GM18951 (cell line): ENCODE measurements around the gene GABRG3.

Experiments
- POLR2A ChIP-seq: IDR thresholded peaks from 4 replicates; pipeline ENCODE4 v1.6.1; 2011; ENCODE audit warnings: mild to moderate bottlenecking; ENCODE audit not compliant: insufficient read length, insufficient read depth; ENCODE audit errors: extremely low read depth
- in situ Hi-C: fragments of 300-500 bp; cut with MboI; formaldehyde crosslinking; loops from one replicate; pipeline ENCODE4 v1.12.0; 2022; ENCODE audit warnings: low sequenced_read_pairs, mixed read lengths, inconsistent platforms; ENCODE audit not compliant: unreplicated experiment

The GABRG3 gene

GRCh38 chr15:27448986-27449385, 478.0 kb downstream of the GABRG3 start:
- in situ Hi-C loops = no loop called here
- no peak for TF ChIP-seq POLR2A

- no peak for TF ChIP-seq POLR2A
- in situ Hi-C loops = no loop called here
These were observed 479.0 kb downstream of the GABRG3 start for GRCh38 chr15:27449941-27450340.

- in situ Hi-C loops = no loop called here
- no peak for TF ChIP-seq POLR2A
These were observed 483.5 kb downstream of the GABRG3 start for GRCh38 chr15:27454281-27455075.

- in situ Hi-C loops = no loop called here
- TF ChIP-seq POLR2A = no peak
These were observed 485.8 kb downstream of the GABRG3 start for GRCh38 chr15:27456807-27457206.

GRCh38 chr15:27457766-27458165, 486.8 kb downstream of the GABRG3 start:
- no peak for TF ChIP-seq POLR2A
- in situ Hi-C loops = no loop called here

GRCh38 chr15:27458345-27459084, 487.5 kb downstream of the GABRG3 start:
- in situ Hi-C loops = no loop called here
- no peak for TF ChIP-seq POLR2A

- TF ChIP-seq POLR2A = no peak
- in situ Hi-C loops = no loop called here
These were observed 488.9 kb downstream of the GABRG3 start for GRCh38 chr15:27459836-27460235.

GRCh38 chr15:27461181-27461580, 490.2 kb downstream of the GABRG3 start:
- no peak for TF ChIP-seq POLR2A
- in situ Hi-C loops = no loop called here

- in situ Hi-C loops = no loop called here
- no peak for TF ChIP-seq POLR2A
These were observed 492.6 kb downstream of the GABRG3 start for GRCh38 chr15:27463525-27464088.

- TF ChIP-seq POLR2A = no peak
- in situ Hi-C loops = no loop called here
These were observed 494.1 kb downstream of the GABRG3 start for GRCh38 chr15:27464941-27465612.

- no peak for TF ChIP-seq POLR2A
- in situ Hi-C loops = no loop called here
These were observed 495.8 kb downstream of the GABRG3 start for GRCh38 chr15:27466758-27467157.

- in situ Hi-C loops = no loop called here
These were observed 497.2 kb downstream of the GABRG3 start for GRCh38 chr15:27468151-27468591.

GRCh38 chr15:27473845-27474244, 502.9 kb downstream of the GABRG3 start:
- TF ChIP-seq POLR2A = no peak
- in situ Hi-C loops = no loop called here

More at GRCh38 chr15:27468151-27468591, 497.2 kb downstream of the GABRG3 start:
- no peak for TF ChIP-seq POLR2A
